Tibial nerve (tissue), 4 donors: ENCODE data around the gene PTH1R. TPM values are rescaled to one million over a fixed set of nuclear protein-coding genes. Genes with fewer than 3 reads are reported as not detected.

Experiments used
- DNase-seq, 2 donors: peaks; one replicate each; pipeline ENCODE4 v3.0.0-alpha.2; 2019; ENCODE audit warnings: low spot score in 2 of 2
- H3K27ac ChIP-seq, 4 donors: fragments of 200-600 bp; sonication (generic) in 3 of 4; one replicate each; pipeline ENCODE4 v1.5.1; 2017 to 2019; ENCODE audit warnings: mild to moderate bottlenecking in 1 of 4
- H3K27me3 ChIP-seq, 2 donors: fragments of 200-600 bp; sonication (generic) in 1 of 2; one replicate each; pipeline versions ENCODE4 v1.5.1 to v1.6.0; 2017 to 2019
- H3K36me3 ChIP-seq, 3 donors: fragments of 200-600 bp; sonication (generic); one replicate each; pipeline ENCODE4 v1.5.1; 2018 to 2019
- H3K4me1 ChIP-seq, 4 donors: fragments of 200-600 bp; sonication (generic) in 3 of 4; one replicate each; pipeline ENCODE4 v1.5.1; 2017 to 2019
- H3K4me3 ChIP-seq, 4 donors: fragments of 200-600 bp; sonication (generic) in 3 of 4; one replicate each; pipeline ENCODE4 v1.5.1; 2017 to 2019; ENCODE audit warnings: mild to moderate bottlenecking in 1 of 4, moderate library complexity in 1 of 4
- H3K9me3 ChIP-seq, 4 donors: fragments of 200-600 bp; sonication (generic) in 3 of 4; one replicate each; pipeline ENCODE4 v1.5.1; 2017 to 2019
- EP300 ChIP-seq, 2 donors: sonication (generic); formaldehyde crosslinking; IDR thresholded peaks; one replicate each; pipeline ENCODE4 v1.6.1; 2017; ENCODE audit warnings: antibody characterized with exemption in 2 of 2, mild to moderate bottlenecking in 1 of 2
- POLR2A ChIP-seq, 2 donors: fragments of 450-650 bp; IDR thresholded peaks; one replicate each; pipeline ENCODE4 v1.6.1; 2017; ENCODE audit warnings: antibody characterized with exemption in 2 of 2, mild to moderate bottlenecking in 2 of 2, moderate library complexity in 2 of 2
- WGBS, 2 donors: methylation state at CpG; one replicate each; pipeline ENCODE4 v1.1.5; 2018; 5-methylcytosine and 5-hydroxymethylcytosine counted together
- total RNA-seq, 4 donors: library from RNA; depleted of rRNA; stranded (reverse); fragments of >200 nt; gene quantifications; one replicate each; pipeline ENCODE4 v1.1.0, GENCODE V29; 2016
- TF ChIP-seq, protein P1 (sequence below), 5 experiments: fragments of 200-600 bp in 3 of 5; fragments of 450-650 bp in 2 of 5; sonication (generic) in 3 of 5; IDR thresholded peaks; one replicate each; pipeline ENCODE4 v1.5.1; 2016 to 2019; ENCODE audit warnings: antibody characterized with exemption in 5 of 5, mild to moderate bottlenecking in 3 of 5, moderate library complexity in 2 of 5

Gene PTH1R
- total RNA-seq, 4 donors from 2014 or later = 8.1 to 14.3 (median 13.6) TPM

GRCh38 chr3:46898321-46899150 lies 21.0 kb downstream of the PTH1R start:
- no peaks in the 10 kb centered on the region for H3K9me3 ChIP-seq
- peak overlapping the region in 1 of 4 donors; percentile 10 for H3K4me3 ChIP-seq
- WGBS, 2 donors = 27 to 30% methylated on average over 23 to 57 of the region's 71 CpGs
- no peak for DNase-seq
- no peak for TF ChIP-seq POLR2A (IDR thresholded peaks at IDR 0.05)
- TF ChIP-seq EP300 (IDR thresholded peaks at IDR 0.05) = no peak
- TF ChIP-seq, protein P1, sequence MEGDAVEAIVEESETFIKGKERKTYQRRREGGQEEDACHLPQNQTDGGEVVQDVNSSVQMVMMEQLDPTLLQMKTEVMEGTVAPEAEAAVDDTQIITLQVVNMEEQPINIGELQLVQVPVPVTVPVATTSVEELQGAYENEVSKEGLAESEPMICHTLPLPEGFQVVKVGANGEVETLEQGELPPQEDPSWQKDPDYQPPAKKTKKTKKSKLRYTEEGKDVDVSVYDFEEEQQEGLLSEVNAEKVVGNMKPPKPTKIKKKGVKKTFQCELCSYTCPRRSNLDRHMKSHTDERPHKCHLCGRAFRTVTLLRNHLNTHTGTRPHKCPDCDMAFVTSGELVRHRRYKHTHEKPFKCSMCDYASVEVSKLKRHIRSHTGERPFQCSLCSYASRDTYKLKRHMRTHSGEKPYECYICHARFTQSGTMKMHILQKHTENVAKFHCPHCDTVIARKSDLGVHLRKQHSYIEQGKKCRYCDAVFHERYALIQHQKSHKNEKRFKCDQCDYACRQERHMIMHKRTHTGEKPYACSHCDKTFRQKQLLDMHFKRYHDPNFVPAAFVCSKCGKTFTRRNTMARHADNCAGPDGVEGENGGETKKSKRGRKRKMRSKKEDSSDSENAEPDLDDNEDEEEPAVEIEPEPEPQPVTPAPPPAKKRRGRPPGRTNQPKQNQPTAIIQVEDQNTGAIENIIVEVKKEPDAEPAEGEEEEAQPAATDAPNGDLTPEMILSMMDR (IDR thresholded peaks at IDR 0.05) = no peak
- H3K27me3 ChIP-seq = peaks cover 0 to 14% of the 10 kb centered on the region in 2 donors
- H3K27ac ChIP-seq = no peak overlapping the region
- no peaks in the 10 kb centered on the region for H3K36me3 ChIP-seq
- peaks cover 0 to 30% (median 14%) of the 10 kb centered on the region in 4 donors for H3K4me1 ChIP-seq

GRCh38 chr3:46899151-46900006 lies 21.9 kb downstream of the PTH1R start:
- TF ChIP-seq POLR2A (IDR thresholded peaks at IDR 0.05) = no peak
- TF ChIP-seq EP300 (IDR thresholded peaks at IDR 0.05) = no peak
- TF ChIP-seq, protein P1 (IDR thresholded peaks at IDR 0.05) = no peak
- Histone ChIP-seq H3K4me1 (peaks cover 0 to 27% (median 11%) of the 10 kb centered on the region in 4 donors), H3K27me3 (peaks cover 0 to 14% of the 10 kb centered on the region in 2 donors), H3K9me3 (no peaks in the 10 kb centered on the region), H3K36me3 (no peaks in the 10 kb centered on the region), H3K4me3 (no peak overlapping the region), H3K27ac (no peak overlapping the region)
- DNase-seq = no peak
- 75 to 83% methylated on average over 20 to 21 of the region's 22 CpGs for WGBS, 2 donors

GRCh38 chr3:46900007-46900292 lies 22.4 kb downstream of the PTH1R start:
- WGBS, 2 donors = 27 to 65% methylated on average over 5 of the region's 5 CpGs
- Histone ChIP-seq H3K27ac (no peak overlapping the region), H3K9me3 (no peaks in the 10 kb centered on the region), H3K4me3 (no peak overlapping the region), H3K27me3 (peaks cover 0 to 14% of the 10 kb centered on the region in 2 donors), H3K36me3 (no peaks in the 10 kb centered on the region), H3K4me1 (peaks cover 0 to 27% (median 11%) of the 10 kb centered on the region in 4 donors)
- TF ChIP-seq POLR2A (IDR thresholded peaks at IDR 0.05) (no peak), EP300 (IDR thresholded peaks at IDR 0.05) (no peak)
- TF ChIP-seq, protein P1 (IDR thresholded peaks at IDR 0.05) = no peak
- DNase-seq = no peak

DNA sequence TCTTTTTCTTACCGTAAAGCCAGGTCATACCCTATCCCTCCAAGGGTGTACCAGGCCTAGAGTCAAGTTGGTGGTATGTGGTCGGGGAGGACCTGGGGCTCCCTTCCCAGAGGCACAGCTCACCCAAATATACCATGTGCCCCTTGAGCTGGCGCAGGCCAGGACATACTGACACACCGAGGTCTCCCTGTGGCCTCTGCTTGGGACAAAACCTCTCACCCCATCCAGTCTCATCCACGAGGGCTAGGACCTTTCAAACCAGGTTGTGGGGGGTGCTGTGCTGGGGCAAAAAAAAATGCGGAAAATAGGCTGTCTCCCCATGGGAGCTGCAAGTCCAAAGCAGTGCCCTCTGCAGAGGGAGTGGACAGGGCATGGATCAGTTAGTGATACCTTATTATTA lies 22.8 kb downstream of the PTH1R start:
- Histone ChIP-seq H3K4me3 (no peak overlapping the region), H3K9me3 (no peaks in the 10 kb centered on the region), H3K36me3 (no peaks in the 10 kb centered on the region), H3K27ac (no peak overlapping the region), H3K4me1 (peaks cover 0 to 27% (median 11%) of the 10 kb centered on the region in 4 donors), H3K27me3 (peaks cover 0 to 14% of the 10 kb centered on the region in 2 donors)
- WGBS, 2 donors = 79 to 87% methylated on average over 6 of the region's 6 CpGs
- no peak for DNase-seq
- TF ChIP-seq, protein P1 (IDR thresholded peaks at IDR 0.05) = no peak
- no peak for TF ChIP-seq EP300 (IDR thresholded peaks at IDR 0.05)
- no peak for TF ChIP-seq POLR2A (IDR thresholded peaks at IDR 0.05)

DNA sequence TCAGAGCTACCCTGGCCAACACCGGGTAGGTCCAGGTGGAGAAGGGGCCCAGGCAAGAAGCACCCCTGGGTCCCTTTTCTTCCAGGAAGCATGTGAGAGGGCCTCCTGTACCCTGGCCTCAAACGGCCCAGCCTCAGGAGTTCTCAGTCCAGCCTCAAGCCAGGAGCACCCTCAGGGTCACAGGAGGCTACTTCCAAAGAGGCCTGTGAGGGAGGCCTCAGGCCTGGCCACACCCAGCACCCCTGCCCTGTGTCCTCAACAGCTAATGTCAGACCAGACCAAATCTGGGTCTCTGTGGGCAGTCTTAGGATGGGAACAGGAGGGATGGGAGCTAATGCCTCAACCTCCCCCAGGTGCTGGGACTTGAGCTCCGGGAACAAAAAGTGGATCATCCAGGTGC lies 23.5 kb downstream of the PTH1R start:
- H3K27ac ChIP-seq = no peak overlapping the region
- peaks cover 0 to 14% of the 10 kb centered on the region in 2 donors for H3K27me3 ChIP-seq
- no peak for DNase-seq
- H3K4me1 ChIP-seq = peaks cover 0 to 27% (median 11%) of the 10 kb centered on the region in 4 donors
- H3K36me3 ChIP-seq = no peaks in the 10 kb centered on the region
- TF ChIP-seq, protein P1 (IDR thresholded peaks at IDR 0.05) = no peak
- TF ChIP-seq EP300 (IDR thresholded peaks at IDR 0.05) (no peak), POLR2A (IDR thresholded peaks at IDR 0.05) (no peak)
- no peak overlapping the region for H3K4me3 ChIP-seq
- H3K9me3 ChIP-seq = no peaks in the 10 kb centered on the region
- 89 to 95% methylated on average over 3 of the region's 3 CpGs for WGBS, 2 donors
